DMS114 treated with DMSO at 0.1 percent for 48 hours (cell line): ENCODE measurements around the gene SLAIN2.

Source experiments
- DNase-seq: peaks from one replicate; lab custom pipeline; 2025; ENCODE audit not compliant: unreplicated experiment; lab: John Stamatoyannopoulos, UW

SLAIN2 gene

DNA sequence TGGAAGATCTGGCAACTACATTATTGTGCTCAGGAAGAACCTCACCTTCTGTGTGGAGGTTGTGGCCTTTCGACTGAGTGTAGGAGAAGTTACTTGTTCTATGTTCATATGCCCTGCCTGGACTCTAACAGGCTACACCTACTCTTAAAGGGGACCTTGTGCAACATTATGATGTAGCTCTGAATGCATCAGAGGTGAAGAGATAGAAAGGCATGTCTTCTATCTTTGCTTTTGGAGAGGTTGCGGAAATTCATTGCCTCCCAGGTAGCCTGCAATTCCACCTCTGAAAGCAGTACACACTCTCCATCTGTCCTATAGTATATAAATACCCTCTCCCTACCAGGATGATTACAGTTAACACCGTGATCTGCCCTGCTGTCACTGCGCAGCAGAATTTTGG is 7.1 kb upstream of the SLAIN2 start:
- no peak for DNase-seq

DNA sequence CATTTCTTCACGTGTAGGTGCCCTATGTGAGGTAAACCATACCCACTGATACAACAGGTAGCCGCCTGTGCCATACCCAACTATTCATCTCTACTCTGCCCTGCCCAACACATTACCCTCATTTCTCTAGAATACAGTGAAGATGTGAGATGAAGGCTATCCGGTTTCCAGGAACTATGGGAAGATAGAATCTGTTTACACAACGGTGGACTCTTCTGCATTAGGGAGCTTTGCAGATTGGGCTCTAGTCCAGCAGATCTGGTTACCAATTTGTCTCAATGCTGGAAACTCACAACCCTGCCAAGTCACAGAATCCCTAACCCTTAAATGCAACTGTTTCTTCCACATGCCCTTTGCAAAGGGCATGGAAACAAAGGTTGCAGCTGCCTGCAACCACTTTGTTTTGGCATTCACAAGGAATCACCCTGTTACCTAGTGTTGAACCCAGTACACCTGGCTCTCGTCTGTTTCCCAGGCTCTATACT is 6.4 kb upstream of the SLAIN2 start:
- DNase-seq: no peak

DNA sequence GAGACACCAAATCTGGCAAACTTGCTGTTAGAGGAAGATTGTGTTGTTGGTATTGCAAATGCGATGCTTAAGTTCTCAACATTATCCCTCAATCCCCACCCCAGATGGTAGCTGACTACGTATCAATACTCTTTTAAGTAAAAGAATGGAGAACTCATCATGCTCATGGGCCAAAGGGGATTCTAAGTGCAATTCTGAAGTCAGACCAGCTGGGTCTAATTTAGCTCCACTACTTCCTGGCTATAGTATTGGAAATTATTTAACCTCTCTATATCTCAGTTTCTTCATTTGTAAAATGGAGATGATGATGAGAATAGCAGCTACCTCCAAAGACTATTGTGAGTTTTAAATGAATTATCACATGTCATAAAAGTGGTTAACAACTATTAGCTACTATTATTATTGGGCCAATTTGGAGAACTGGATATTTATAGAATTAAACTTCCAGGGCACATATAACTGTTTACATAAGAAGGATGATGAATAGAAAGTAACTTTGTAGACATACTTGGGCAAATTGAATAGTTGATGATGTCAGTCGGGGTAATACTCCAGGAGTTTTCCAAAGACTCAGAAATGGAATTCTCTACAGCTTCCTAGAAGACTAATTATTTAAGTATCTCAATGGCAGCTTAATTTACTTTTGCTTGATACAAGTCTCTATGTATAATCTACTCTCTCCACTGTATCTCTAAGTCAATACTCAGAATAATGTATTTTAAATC is 5.0 kb upstream of the SLAIN2 start:
- no peak for DNase-seq

DNA sequence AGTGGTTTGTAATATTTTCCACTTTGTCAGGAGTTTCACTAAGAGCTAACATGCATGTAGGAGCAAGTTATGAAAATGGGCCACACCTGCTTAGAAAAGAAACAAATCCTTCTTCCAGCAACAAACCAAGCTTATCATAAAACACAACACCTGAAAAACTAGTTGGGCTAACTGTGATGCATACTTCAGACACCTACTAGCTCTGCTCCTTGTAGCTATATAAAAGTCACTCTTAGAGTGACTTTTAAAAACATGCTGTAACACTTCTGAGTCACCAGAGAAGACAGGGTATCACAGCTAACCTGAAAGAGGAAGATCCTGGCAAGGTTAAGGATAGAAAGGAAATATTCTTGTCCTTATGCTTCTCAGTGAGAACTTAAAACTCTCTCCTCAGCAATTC is 3.6 kb upstream of the SLAIN2 start:
- DNase-seq: no peak

DNA sequence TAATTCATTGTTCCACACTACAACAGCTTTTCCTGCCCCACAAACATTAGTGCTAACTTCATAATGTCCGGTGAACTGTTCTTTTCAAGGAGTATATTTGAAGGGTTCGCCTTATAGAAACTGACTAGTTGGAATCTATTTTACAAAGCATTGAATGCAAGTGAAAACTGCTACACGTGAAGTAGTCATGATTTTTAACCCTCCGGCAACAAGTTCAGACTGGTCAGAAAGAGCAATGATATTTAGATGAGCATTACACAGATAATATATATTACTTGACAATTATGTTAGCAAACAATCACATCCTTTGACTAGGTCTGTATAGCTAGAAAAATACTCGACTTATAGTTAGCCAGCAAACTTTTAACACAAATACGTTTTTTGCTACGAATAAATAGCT is 1.7 kb upstream of the SLAIN2 start:
- DNase-seq: no peak

DNA sequence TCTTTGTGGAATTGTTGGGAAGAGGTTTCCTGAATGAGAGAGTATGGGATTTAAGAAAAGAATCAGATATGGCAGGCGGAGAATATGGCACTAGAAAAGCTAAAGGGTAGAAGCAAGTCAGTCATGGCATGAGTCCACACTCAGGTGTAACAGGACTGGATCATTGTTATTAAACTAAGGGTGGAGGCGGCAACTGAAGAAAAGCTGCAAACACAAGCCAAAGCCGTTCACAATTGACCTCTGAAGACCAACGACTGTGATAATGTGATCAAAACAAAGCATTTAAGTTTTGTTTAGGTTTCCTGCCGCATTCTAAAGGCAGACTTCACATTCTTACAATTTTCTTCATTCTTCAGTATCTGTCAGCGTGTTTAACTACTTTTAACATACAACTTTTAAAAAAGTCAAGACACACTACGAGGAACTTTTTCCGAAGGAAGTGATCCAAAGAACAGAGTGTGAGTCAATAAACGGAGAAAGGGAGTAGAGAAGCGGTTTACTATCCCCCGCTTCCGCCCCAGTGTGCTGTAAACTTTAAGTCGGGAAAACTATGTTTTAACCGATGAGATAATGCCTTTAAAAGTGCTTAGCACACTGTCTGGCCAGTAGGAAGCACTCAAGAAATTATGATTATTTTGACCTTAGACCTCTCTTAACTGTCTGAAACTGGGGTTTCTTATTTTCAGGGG is 909 bp upstream of the SLAIN2 start:
- DNase-seq: no peak

DNA sequence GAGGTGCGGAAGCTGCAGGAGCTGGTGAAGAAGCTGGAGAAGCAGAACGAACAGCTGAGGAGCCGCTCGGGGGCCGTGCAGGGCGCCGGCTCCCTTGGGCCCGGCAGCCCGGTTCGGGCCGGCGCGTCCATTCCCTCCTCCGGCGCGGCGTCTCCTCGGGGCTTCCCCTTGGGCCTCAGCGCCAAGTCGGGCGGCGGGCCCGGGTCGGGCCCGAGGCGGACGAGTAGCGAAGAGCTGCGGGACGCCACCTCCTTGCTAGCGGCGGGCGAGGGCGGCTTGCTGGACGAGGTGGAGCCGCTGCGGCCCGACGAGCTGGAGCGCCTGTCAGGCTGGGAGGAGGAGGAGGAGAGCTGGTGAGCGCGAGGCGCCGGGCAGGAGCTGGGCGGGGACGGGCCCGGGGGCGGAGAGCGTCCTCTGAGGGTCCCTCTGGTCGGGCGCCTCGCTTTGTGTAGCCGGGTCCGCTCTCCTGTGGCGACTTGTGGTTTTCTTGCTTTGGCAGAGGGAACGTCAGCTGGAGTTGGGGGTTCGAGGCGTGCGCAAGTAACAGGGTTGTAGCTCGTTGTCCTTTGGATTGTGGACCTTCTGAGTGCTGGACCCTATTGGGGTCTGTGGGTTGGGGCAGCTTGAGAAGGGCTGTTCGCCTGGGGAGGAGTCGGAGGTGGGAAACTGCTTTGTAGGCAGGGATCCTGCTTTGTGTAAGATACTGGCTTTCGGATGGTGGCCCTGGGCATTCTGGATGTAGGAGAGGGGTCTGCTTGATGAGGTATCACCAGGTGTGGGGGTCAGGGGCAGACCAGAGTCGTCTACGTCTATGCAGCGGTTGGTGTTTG is 662 bp downstream of the SLAIN2 start:
- DNase-seq: no peak

DNA sequence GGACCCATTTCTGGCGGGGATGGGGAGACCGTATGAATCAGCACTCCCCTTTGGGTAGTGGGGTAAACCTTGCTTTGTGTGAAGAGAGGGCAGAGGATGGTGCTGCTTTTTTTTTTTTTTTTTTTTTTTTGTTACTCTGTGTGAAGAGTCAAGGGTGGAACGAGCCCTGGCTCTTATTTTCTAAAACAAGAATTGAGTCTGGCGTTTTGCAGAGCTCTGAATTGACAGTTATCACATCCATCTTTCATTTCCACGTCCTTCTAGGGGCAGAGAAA is 1.2 kb downstream of the SLAIN2 start:
- no peak for DNase-seq

DNA sequence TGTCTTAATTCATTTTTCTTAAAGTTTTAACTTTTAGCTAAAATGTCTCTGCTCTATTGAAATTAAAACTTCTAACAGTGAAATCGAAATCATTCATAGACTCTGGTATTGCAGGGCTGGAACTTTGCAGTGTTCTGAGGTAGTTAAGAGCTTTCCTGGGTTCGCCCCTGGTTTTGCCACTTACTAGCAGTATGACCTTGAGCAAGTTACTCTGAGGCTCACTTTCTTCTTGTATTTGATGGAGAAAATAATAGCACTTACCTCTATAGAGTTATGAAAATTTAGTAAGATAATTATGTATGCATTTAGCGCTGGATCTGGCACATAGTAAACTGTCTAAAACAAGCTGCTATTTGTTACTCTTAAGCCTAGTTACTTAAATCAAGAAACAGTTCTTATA is 1.7 kb downstream of the SLAIN2 start:
- DNase-seq: no peak

DNA sequence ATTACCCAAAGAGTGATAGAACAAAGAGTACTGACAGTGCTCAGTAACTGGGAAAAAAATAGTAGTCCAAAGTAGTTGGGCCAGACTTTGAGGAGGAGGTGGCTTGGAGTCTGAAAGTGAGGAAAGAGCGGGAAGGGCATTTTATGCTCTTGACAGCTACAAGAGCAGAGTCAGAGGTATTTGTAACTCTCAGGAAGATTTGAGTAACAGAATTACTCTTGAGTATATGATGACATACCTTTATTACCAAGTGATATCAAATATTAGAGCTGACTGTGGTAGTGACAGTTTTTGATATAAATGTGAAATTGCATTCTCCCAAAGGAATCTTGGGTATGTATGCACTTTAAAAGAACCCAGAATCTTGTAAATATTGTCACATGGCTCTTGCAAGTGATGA is 2.2 kb downstream of the SLAIN2 start:
- no peak for DNase-seq

DNA sequence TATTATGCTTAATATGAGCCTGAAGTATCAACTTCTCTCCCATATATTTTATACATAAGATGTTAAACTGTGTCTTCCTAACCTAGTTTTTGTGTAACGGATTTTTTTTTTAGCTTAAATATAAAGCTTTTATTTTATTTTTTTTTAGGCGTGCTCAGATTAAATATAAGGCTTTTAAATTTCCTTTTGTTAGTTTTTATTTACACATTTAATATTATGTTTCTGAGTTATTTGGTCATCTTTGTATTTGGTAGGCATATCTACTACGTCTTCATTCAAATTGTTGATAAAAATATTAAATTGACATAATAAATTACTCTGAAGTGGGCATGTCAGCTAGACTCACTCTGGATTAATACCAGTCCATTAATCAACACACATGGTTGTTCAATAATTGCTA is 4.2 kb downstream of the SLAIN2 start:
- no peak for DNase-seq

DNA sequence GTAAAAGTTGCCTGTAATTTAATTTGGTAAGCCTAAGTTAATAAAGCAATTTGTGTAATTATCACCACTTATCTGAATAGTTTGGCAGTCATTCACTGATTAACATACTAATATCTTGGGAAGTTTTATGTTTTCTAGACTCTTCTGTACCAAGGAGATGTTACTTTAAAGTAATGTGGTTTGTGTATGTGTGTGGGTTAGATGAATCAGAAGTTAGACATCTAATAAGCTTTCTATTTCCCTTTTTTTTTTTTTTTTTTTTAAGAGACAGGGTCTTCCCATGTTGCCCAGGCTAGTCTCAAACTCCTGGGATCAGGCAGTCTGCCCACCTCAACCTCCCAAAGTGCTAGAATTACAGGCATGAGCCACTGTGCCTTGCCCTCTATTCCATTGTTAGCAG is 5.3 kb downstream of the SLAIN2 start:
- no peak for DNase-seq

DNA sequence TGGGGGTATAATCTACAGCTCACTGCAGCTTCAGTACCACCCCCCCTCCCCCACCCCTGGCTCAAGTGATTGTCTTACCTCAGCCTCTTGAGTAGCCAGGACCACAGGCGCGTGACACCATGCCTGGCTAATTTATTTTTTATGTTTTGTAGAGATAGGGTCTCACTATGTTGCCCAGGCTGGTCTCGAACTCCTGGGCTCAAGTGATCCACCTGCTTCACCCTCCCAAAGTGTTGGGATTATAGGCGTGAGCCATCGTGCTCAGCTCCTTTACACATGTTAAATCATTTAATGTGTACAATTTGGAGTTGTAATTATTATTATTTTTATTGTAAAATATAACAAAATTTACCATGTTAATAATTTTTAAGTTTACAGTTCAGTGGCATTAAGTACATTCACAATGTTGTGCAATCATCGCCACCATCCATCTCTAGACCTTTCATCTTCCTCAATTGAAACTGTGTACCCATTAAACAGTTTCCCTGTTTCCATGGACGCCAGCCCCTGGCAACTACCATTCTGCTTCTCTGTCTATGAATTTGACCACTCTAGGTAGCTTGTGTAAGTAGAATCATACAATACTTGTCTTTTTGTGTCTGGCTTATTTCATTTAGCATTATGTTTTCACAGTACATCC is 6.1 kb downstream of the SLAIN2 start:
- no peak for DNase-seq

DNA sequence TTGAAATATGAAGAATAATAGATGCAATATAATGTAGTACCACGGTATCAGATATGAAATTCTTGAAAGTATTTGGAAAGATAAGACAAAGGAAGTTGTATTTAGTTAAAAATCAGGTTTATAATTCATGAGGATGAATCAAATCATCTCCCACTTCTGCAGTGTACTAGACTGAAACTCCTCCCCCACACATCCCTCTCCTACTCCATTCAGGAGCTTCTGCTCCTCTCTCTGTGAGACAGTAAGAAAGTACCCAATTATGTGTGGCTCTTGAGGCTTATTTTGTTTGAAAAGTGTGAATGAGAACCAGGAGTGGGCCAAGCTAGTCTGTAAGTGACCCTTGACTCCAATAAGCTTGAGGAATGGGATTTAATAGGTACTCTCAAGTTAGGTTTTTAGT is 9.5 kb downstream of the SLAIN2 start:
- no peak for DNase-seq

DNA sequence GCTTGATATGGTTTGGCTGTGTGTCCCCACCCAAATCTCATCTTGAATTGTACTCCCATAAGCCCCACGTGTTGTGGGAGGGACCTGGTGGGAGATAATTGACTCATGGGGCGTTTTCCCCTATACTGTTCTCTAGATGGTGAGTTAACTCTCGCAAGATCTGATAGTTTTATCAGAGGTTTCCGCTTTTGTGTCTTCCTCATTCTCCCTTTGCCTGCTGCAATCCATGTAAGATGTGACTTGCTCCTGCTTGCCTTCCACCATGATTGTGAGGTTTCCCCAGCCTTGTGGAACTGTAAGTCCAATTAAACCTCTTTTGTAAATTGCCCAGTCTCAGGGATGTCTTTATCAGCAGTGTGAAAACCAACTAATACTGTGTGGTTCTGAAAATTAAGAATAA is 11.5 kb downstream of the SLAIN2 start:
- no peak for DNase-seq

DNA sequence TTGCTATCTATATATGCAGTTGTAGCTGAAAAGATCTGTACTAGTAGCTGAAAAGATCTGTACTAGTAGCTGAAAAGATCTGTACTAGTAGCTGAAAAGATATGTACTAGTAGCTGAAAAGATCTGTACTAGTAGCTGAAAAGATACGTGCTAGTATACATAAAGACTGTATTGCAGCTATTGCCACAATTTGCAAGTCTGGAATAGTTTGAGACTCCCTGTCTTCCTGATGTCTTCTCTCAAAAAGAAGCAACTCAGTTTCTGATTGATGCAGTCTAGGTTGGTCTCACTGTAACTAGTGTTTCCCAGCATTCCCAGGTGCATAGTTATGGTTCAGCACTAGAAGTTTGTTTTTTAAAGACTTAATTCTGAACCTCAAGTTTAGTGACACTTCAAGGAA is 15.0 kb downstream of the SLAIN2 start:
- no peak for DNase-seq

DNA sequence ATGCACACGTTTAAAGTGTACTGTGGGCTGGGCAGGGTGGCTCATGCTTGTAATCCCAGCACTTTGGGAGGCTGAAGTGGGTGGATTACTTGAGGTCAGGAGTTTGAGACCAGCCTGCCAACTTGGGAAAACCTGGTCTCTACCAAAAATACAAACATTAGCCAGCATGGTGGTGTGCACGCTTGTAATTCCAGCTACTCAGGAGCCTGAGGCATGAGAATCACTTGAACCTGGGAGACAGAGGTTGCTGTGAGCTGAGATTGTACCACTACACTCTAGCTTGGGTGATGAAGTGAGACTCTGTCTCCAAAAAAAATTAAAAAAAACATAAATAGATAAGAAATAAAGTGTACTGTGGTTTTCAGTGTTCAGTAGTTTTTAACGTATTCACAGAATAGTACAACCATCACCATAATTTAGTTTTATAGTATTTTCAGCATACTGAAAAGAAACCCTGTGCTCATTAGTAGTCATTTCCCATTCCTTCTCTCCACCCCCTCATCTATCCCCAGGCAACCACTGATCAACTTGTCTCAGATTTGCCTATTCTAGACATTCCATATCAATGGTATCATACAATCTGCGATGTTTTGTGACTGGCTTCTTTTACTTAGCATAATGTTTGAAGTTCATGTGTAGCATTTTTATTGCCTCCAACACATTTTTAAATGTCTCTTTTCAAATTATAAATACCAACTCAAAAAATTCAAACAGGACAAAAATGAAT is 19.1 kb downstream of the SLAIN2 start:
- no peak for DNase-seq

DNA sequence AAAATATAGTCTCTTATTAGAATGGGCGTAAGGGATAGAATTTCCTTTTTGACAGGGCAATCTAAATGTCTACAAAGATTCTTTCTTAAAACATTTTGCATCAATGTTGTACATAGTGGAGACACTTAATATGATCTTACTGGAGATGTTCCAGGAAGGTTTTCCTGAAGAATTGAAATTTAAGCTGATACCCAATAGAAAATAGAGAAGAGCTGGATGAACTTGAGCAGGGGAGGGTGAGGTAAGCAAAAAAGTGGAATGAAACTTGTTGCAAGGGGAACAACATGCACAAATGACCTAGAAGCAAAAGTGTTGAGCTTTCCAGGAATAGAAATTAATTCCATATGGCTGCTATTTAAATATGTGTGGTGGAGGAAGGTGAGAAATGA is 19.7 kb downstream of the SLAIN2 start:
- DNase-seq: no peak

DNA sequence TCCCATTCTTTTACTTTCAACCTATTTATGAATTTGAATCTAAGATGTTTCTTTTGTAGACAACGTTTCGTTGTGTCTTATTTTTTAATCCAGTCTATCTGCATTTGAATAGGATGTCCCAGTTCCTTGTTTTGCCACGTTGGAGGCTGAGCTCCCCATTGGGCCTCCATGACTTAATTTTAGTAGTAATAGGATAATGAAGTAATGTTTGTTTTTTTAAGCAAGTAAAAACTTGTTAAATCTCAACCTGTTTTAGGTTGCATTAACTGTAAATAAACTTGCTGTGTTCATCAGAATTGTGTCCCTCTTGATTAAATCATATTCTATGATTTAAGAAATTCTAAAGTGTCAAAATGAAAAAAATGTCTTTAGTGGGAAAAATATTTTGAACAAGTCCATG is 25.3 kb downstream of the SLAIN2 start:
- DNase-seq: no peak

DNA sequence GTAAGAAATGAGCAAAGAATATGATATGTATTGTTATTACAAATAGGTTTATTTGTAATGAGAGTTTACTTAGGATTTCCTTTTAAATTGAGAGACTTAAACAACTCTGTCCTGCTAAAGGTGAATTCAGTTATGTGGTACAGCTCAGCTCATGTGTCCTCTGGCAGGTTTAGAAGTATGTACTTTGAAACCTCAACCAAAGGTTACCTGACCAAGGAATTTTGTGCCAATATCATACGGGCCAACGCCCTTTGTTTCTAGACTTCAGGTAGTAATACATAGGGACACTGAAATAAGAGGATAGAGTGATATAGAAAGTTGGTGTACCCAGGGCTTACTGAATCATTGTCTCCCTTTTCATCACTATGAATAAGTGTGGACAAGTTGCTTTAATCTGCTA is 25.7 kb downstream of the SLAIN2 start:
- no peak for DNase-seq

DNA sequence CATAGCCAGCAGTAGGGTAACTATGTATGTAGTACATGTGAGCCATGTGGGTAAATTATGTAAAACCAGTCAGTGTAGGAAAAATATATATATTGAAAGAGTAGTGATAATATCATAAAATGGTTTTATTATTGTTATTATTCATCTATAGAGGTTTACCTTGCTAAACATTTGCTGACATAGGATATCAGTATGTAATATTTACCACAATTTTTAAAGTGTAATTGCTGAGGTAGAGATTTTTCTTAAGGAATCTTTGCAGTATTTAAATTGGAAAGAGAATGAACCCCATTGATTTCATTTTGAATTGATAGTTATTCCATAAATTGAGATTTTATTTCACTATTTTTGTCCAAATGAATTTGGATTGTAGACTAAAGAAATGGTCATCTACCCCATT is 27.1 kb downstream of the SLAIN2 start:
- no peak for DNase-seq
